PFSK-1 (cell line): ENCODE measurements around the gene SNX2.

Experiments used
- FOXP2 ChIP-seq: optimal IDR thresholded peaks from 2 replicates; pipeline ENCODE3; 2011; ENCODE audit warnings: borderline replicate concordance, control low read depth, inconsistent platforms; ENCODE audit not compliant: insufficient read depth; ENCODE audit errors: extremely low read length, extremely low read depth
- POLR2AphosphoS5 ChIP-seq: IDR thresholded peaks from 2 replicates; pipeline ENCODE4 v1.6.1; 2012; ENCODE audit warnings: low read depth, mild to moderate bottlenecking, control low read depth, low read length, moderate library complexity
- SIN3A ChIP-seq: IDR thresholded peaks from 2 replicates; pipeline ENCODE4 v1.6.1; 2012; ENCODE audit warnings: mild to moderate bottlenecking, low read length, moderate library complexity, borderline replicate concordance; ENCODE audit not compliant: insufficient read depth
- TAF1 ChIP-seq: IDR thresholded peaks from 2 replicates; pipeline ENCODE4 v1.6.1; 2012; ENCODE audit warnings: low read length, control low read depth, borderline replicate concordance; ENCODE audit not compliant: insufficient read depth
- TF ChIP-seq, protein P1 (sequence below), 2 experiments: IDR thresholded peaks; 2 replicates each; pipeline versions ENCODE4 v1.6.1 to v1.8.0; 2011 to 2012; ENCODE audit warnings: low read depth in 2 of 2, low read length in 2 of 2, control low read depth in 1 of 2, inconsistent platforms in 1 of 2, mild to moderate bottlenecking in 1 of 2, moderate library complexity in 1 of 2; ENCODE audit not compliant: insufficient read depth in 1 of 2

The SNX2 gene

DNA sequence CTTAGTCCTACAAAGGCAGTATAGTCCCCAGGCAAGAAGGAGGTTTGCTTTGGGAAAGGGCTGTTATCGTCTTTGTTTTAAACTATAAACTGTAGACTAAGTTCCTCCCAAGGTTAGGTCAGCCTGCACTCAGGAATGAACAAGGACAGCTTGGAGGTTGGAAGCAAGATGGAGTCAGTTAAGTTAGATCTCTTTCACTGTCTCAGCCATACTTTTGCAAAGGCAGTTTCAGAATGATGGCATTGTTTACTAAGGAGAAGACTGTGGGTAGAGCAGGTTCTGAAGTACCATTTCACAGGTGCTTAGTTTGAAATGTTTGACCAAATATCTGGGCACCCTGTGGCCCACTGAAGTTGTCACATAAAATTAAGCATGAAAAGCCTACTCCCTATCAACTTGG, 90.0 kb downstream of the SNX2 start:
- TF ChIP-seq, protein P1, sequence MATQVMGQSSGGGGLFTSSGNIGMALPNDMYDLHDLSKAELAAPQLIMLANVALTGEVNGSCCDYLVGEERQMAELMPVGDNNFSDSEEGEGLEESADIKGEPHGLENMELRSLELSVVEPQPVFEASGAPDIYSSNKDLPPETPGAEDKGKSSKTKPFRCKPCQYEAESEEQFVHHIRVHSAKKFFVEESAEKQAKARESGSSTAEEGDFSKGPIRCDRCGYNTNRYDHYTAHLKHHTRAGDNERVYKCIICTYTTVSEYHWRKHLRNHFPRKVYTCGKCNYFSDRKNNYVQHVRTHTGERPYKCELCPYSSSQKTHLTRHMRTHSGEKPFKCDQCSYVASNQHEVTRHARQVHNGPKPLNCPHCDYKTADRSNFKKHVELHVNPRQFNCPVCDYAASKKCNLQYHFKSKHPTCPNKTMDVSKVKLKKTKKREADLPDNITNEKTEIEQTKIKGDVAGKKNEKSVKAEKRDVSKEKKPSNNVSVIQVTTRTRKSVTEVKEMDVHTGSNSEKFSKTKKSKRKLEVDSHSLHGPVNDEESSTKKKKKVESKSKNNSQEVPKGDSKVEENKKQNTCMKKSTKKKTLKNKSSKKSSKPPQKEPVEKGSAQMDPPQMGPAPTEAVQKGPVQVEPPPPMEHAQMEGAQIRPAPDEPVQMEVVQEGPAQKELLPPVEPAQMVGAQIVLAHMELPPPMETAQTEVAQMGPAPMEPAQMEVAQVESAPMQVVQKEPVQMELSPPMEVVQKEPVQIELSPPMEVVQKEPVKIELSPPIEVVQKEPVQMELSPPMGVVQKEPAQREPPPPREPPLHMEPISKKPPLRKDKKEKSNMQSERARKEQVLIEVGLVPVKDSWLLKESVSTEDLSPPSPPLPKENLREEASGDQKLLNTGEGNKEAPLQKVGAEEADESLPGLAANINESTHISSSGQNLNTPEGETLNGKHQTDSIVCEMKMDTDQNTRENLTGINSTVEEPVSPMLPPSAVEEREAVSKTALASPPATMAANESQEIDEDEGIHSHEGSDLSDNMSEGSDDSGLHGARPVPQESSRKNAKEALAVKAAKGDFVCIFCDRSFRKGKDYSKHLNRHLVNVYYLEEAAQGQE (IDR thresholded peaks at IDR 0.05; ENCODE audit: insufficient read depth in 1 of 2, low read depth in 2 of 2, low read length in 2 of 2): no peak
- no peak for TF ChIP-seq POLR2AphosphoS5
- TF ChIP-seq FOXP2: no peak
- no peak for TF ChIP-seq SIN3A
- TF ChIP-seq TAF1: no peak

DNA sequence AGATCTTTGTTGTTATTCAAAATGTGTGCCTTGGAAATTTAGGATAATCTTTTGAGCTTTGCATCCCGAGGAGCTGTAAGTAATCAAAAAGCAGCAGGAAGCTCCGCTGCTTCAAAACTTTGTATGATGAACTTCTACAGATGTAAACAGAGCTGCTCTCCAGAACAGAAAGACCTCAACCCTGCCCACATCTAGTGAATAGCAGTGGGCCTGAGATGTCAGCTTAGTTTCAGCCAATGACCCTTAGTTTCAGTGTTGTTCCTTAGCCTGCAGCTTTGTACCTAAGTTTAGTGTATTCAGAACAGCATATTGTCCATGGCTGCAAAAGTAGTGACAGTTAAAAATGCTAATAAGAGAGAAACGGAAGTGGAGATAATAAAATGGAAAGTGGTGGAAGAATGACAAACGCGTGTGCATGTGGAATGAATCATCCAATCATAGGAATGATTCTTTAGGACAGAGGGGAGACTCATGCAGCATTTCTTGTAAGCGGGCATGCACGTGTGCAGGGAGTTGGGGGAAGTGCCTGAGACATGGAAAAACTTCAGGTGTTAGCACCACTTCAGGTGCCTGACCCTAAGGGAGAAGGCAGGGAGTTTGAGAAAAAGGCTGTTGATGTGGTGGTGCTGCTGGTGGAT, 95.5 kb downstream of the SNX2 start:
- TF ChIP-seq TAF1 (no peak), SIN3A (no peak), POLR2AphosphoS5 (no peak)
- TF ChIP-seq, protein P1 (IDR thresholded peaks at IDR 0.05; ENCODE audit: insufficient read depth in 1 of 2, low read depth in 2 of 2, low read length in 2 of 2): no peak

DNA sequence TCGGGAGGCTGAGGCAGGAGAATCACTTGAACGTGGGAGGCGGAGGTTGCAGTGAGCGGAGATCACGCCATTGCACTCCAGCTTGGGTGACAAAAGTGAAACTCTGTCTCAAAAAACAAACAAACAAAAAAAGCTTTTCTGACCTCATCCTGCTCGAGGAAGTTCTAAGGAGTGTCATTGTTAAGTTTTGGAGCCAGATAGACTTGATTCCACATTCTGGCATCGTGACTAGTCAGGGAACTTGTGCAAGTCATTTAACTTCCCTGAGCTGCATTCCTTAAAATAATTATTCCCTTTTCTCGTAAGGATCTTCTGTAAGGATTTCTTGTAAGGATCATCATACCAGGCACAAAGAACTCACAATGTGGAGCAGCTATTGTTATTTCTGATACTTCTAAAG, 96.8 kb downstream of the SNX2 start:
- no peak for TF ChIP-seq SIN3A
- no peak for TF ChIP-seq POLR2AphosphoS5
- no peak for TF ChIP-seq FOXP2

DNA sequence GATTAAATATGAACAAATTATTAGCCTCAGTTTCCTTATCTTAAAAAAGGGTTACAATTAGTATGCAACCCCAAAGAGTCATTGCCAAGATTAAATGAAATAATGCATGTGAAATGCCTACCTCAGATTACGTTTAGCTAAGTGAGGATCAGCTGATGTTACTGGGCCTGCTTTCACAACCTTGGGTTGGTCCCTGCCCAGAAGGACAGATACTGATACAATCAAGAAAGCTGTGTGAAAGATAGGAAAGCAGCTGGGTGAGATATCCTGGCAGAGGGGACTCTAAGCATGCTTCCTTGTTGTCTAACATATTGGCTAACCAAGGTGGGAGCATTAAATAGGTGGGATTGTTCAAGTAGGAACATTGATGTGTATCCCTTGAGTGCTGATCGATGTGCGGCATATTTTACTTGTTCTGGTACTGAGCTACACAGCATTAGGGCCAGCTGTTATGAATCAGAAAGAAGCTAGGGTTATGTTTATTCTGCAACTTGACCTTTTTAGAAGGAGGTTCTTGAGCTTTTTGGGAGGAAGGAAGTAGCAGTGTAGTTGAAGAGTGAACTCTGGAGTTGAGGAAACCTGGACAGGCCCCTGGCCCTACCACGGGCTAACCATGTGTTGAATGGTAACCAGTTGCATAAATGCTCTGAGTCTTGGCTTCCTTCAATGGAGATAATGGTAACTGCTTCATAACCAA, 99.4 kb downstream of the SNX2 start:
- no peak for TF ChIP-seq FOXP2
- TF ChIP-seq POLR2AphosphoS5: no peak
- TF ChIP-seq TAF1: no peak
- no peak for TF ChIP-seq SIN3A
- TF ChIP-seq, protein P1 (IDR thresholded peaks at IDR 0.05; ENCODE audit: insufficient read depth in 1 of 2, low read depth in 2 of 2, low read length in 2 of 2): no peak

DNA sequence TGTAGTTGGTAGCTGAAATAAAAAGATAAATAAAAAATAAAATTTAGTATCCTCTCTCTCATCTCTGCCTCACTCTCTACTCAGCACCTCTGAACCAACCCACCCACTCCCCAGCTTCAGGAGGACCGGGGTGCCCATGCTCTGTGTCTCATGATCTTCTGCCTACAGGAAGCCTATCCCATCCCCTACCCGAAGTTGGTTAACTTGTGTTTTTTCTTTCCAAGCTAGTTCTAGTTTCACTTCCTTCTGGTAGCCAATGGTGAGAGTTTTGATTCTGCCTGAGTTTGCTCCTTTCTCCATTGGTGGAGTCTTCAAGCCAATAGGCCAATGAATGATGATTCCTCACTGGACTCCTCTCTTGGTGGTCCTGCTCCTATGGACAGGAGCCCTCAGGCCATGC, 102.6 kb downstream of the SNX2 start:
- TF ChIP-seq TAF1: no peak

DNA sequence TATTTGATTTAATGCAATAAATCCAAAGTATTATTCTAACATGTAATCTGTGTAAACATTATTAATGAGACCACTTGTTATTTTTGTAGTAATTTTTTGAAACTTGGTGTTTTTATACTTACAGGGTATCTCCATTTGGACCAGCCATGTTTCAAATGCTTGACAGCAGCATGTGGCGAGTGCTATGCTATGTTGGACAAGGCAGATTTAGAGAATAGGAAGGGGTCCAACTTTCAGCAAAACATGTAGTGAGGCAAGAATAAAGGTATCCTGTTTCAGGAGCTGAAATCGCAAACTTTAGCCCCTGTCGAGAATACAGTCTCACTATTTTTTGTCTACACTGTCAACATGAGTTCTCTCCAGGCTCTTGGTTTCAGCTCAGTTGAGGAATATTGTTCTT, 104.2 kb downstream of the SNX2 start:
- TF ChIP-seq TAF1 (no peak), SIN3A (no peak), POLR2AphosphoS5 (no peak), FOXP2 (no peak)
- TF ChIP-seq, protein P1 (IDR thresholded peaks at IDR 0.05; ENCODE audit: insufficient read depth in 1 of 2, low read depth in 2 of 2, low read length in 2 of 2): no peak
